Right lobe of liver (tissue), 6 donors: ENCODE measurements around the gene BASP1. TPM values are rescaled to one million over a fixed set of nuclear protein-coding genes. Genes with fewer than 3 reads are reported as not detected.
"Not testable (repeated sequence)": the region's sequence is repeated elsewhere in the genome, so short reads cannot be mapped to it uniquely, and the experiment has no call there.

ENCODE experiments used
- ATAC-seq, 4 donors: fragments of 200-7000 bp; cut with Tn5 transposase; one replicate each; pipeline ENCODE4 v1.9.1; 2020; ENCODE audit warnings: mild to moderate bottlenecking in 4 of 4, moderate library complexity in 4 of 4
- DNase-seq, 3 donors: peaks; one replicate each; pipeline ENCODE4 v3.0.0-alpha.2; 2020
- H3K27ac ChIP-seq, 3 donors: fragments of 200-600 bp; one replicate each; pipeline ENCODE4 v1.8.0; 2022
- H3K27me3 ChIP-seq, 2 donors: fragments of 200-600 bp; one replicate each; pipeline ENCODE4 v1.8.0; 2022
- H3K36me3 ChIP-seq, 4 donors: fragments of 200-600 bp; sonication (generic) in 1 of 4; one replicate each; pipeline versions ENCODE4 v1.5.1 to v1.8.0; 2017 to 2022; ENCODE audit warnings: control low read depth in 1 of 4
- H3K4me1 ChIP-seq, 4 donors: fragments of 200-600 bp; sonication (generic) in 1 of 4; one replicate each; pipeline versions ENCODE4 v1.5.1 to v1.8.0; 2017 to 2022; ENCODE audit warnings: control low read depth in 1 of 4
- H3K4me3 ChIP-seq, 3 donors: fragments of 200-600 bp; one replicate each; pipeline ENCODE4 v1.8.0; 2022
- H3K9me3 ChIP-seq, 4 donors: fragments of 200-600 bp; sonication (generic) in 1 of 4; one replicate each; pipeline versions ENCODE4 v1.5.1 to v1.8.0; 2017 to 2022; ENCODE audit warnings: control low read depth in 1 of 4
- CTCF ChIP-seq, 4 donors: fragments of 200-600 bp in 3 of 4; fragments of 450-650 bp in 1 of 4; IDR thresholded peaks; one replicate each; pipeline versions ENCODE4 v1.5.1 to v1.8.0; 2016 to 2022; ENCODE audit warnings: antibody characterized with exemption in 4 of 4, mild to moderate bottlenecking in 2 of 4
- POLR2A ChIP-seq: fragments of 450-650 bp; IDR thresholded peaks from one replicate; pipeline ENCODE4 v1.6.1; 2017; ENCODE audit warnings: antibody characterized with exemption, mild to moderate bottlenecking
- WGBS: methylation state at CpG from one replicate; pipeline ENCODE4 v1.1.6; 2018; ENCODE audit warnings: low coverage, low lambda C conversion rate; ENCODE audit not compliant: insufficient coverage; ENCODE audit errors: missing lambda C conversion rate; 5-methylcytosine and 5-hydroxymethylcytosine counted together
- intact Hi-C, 2 donors: fragments of 100-400 bp; cut with DNase I; formaldehyde crosslinking; loops; one replicate each; pipeline versions ENCODE4 v1.11.2 to v1.14.1; 2022
- total RNA-seq, 6 experiments: library from RNA; depleted of rRNA in 2 of 6; stranded (reverse); fragments of >200 nt in 2 of 6; fragmentation: NEBNext Ultra II Directional in 3 of 6; extraction: Animal tissue kit (Norgen Biotek cat#: 25700) in 3 of 6; gene quantifications; one replicate each; pipeline versions ENCODE4 v1.1.0 to v1.2.4, GENCODE V29; 2016 to 2023
- donor health status: DM: no; HTN: yes; CAD: no.
- donor health status: DM: no; HTN: no; CAD: no.
- donor health status: DM: no; HTN: no; CAD: no.
- donor health status: DM: no; HTN: yes; CAD: no.
- donor health status: DM: no; HTN: yes; CAD: no.

BASP1 gene
- total RNA-seq, 6 experiments from 2014 or later, result 2.6 to 11.2 (median 4.7) TPM

- DNase-seq, result no peak
- Histone ChIP-seq H3K4me3 (no peak overlapping the region), H3K27ac (no peak overlapping the region), H3K4me1 (no peaks in the 10 kb centered on the region), H3K9me3 (no peaks in the 10 kb centered on the region), H3K27me3 (no peaks in the 10 kb centered on the region), H3K36me3 (no peaks in the 10 kb centered on the region)
- TF ChIP-seq CTCF (IDR thresholded peaks at IDR 0.05) (no peak), POLR2A (no peak)
- no peak for ATAC-seq
- 58% methylated on average over 5 of the region's 5 CpGs for WGBS
- intact Hi-C loops, result no loop called here
Observed at GRCh38 chr5:17314907-17315471, 97.6 kb downstream of the BASP1 start.

- Histone ChIP-seq H3K27ac (no peak overlapping the region), H3K36me3 (no peaks in the 10 kb centered on the region), H3K9me3 (no peaks in the 10 kb centered on the region), H3K4me3 (no peak overlapping the region), H3K4me1 (no peaks in the 10 kb centered on the region), H3K27me3 (no peaks in the 10 kb centered on the region)
- intact Hi-C loops, result no loop called here
- 68% methylated on average over 11 of the region's 11 CpGs for WGBS
- ATAC-seq (no peak), DNase-seq (no peak)
- TF ChIP-seq CTCF (IDR thresholded peaks at IDR 0.05) (no peak), POLR2A (no peak)
Observed at GRCh38 chr5:17315710-17316221, 98.3 kb downstream of the BASP1 start.

- no peak for DNase-seq
- 9% methylated on average over 6 of the region's 6 CpGs for WGBS
- no peak for TF ChIP-seq CTCF (IDR thresholded peaks at IDR 0.05)
- no peak for TF ChIP-seq POLR2A
- Histone ChIP-seq H3K9me3 (no peaks in the 10 kb centered on the region), H3K27me3 (no peaks in the 10 kb centered on the region), H3K4me1 (no peaks in the 10 kb centered on the region), H3K4me3 (no peak overlapping the region), H3K27ac (no peak overlapping the region), H3K36me3 (no peaks in the 10 kb centered on the region)
- intact Hi-C loops, result no loop called here
- peak; percentile 45 to 63 (median 60) for ATAC-seq
Observed at GRCh38 chr5:17316970-17317459, 99.6 kb downstream of the BASP1 start.

GRCh38 chr5:17317473-17317872 is 100.0 kb downstream of the BASP1 start:
- 37% methylated on average over 5 of the region's 5 CpGs for WGBS
- no peaks in the 10 kb centered on the region for H3K36me3 ChIP-seq
- no peak overlapping the region for H3K4me3 ChIP-seq
- H3K4me1 ChIP-seq, result no peaks in the 10 kb centered on the region
- no peak for DNase-seq
- H3K27ac ChIP-seq, result no peak overlapping the region
- intact Hi-C loops, result no loop called here
- no peaks in the 10 kb centered on the region for H3K9me3 ChIP-seq
- TF ChIP-seq POLR2A, result no peak
- TF ChIP-seq CTCF (IDR thresholded peaks at IDR 0.05), result no peak
- ATAC-seq, result peak in 3 of 4 donors; percentile 37 to 40 (median 40)
- no peaks in the 10 kb centered on the region for H3K27me3 ChIP-seq

- intact Hi-C loops, H3K27ac ChIP-seq, H3K4me3 ChIP-seq, H3K4me1 ChIP-seq, H3K36me3 ChIP-seq, DNase-seq, H3K9me3 ChIP-seq, H3K27me3 ChIP-seq, ATAC-seq: not testable (repeated sequence)
- 53% methylated on average over 3 of the region's 3 CpGs for WGBS
Observed at GRCh38 chr5:17319095-17319494, 101.7 kb downstream of the BASP1 start.
